ENCODE data around the gene OXNAD1.

OXNAD1 gene

GRCh38 chr3:16258177-16258576 lies 6.8 kb upstream of the OXNAD1 start:
- no peak overlapping the region for H3K4me3 Mint-ChIP-seq
- no peaks in the 10 kb centered on the region for H3K27me3 Mint-ChIP-seq (ENCODE audit: low read depth, poor library complexity)
- no peaks in the 10 kb centered on the region for H3K9me3 Mint-ChIP-seq
- H3K36me3 Mint-ChIP-seq (ENCODE audit: low read depth): peaks cover 5% of the 10 kb centered on the region
- no peak for TF ChIP-seq CTCF (IDR thresholded peaks at IDR 0.05)
- DNase-seq: no peak
- H3K27ac Mint-ChIP-seq: no peak overlapping the region
- H3K4me1 Mint-ChIP-seq: no peaks in the 10 kb centered on the region

GRCh38 chr3:16258866-16259265 lies 6.1 kb upstream of the OXNAD1 start:
- H3K9me3 Mint-ChIP-seq: no peaks in the 10 kb centered on the region
- no peaks in the 10 kb centered on the region for H3K27me3 Mint-ChIP-seq (ENCODE audit: low read depth, poor library complexity)
- H3K27ac Mint-ChIP-seq: no peak overlapping the region
- peaks cover 5% of the 10 kb centered on the region for H3K36me3 Mint-ChIP-seq (ENCODE audit: low read depth)
- no peak for TF ChIP-seq CTCF (IDR thresholded peaks at IDR 0.05)
- H3K4me3 Mint-ChIP-seq: no peak overlapping the region
- DNase-seq: no peak
- H3K4me1 Mint-ChIP-seq: peaks cover 2% of the 10 kb centered on the region

- no peaks in the 10 kb centered on the region for H3K27me3 Mint-ChIP-seq (ENCODE audit: low read depth, poor library complexity)
- peaks cover 11% of the 10 kb centered on the region for H3K4me1 Mint-ChIP-seq
- peaks cover 5% of the 10 kb centered on the region for H3K36me3 Mint-ChIP-seq (ENCODE audit: low read depth)
- no peak for TF ChIP-seq CTCF (IDR thresholded peaks at IDR 0.05)
- no peak overlapping the region for H3K4me3 Mint-ChIP-seq
- H3K9me3 Mint-ChIP-seq: no peaks in the 10 kb centered on the region
- no peak for DNase-seq
- no peak overlapping the region for H3K27ac Mint-ChIP-seq
Observed at GRCh38 chr3:16260046-16260445, 5.0 kb upstream of the OXNAD1 start.

GRCh38 chr3:16262174-16262573 lies 2.8 kb upstream of the OXNAD1 start:
- DNase-seq: no peak
- H3K36me3 Mint-ChIP-seq (ENCODE audit: low read depth): peaks cover 5% of the 10 kb centered on the region
- H3K4me1 Mint-ChIP-seq: peaks cover 28% of the 10 kb centered on the region
- H3K27me3 Mint-ChIP-seq (ENCODE audit: low read depth, poor library complexity): no peaks in the 10 kb centered on the region
- H3K9me3 Mint-ChIP-seq: no peaks in the 10 kb centered on the region
- no peak overlapping the region for H3K4me3 Mint-ChIP-seq
- TF ChIP-seq CTCF (IDR thresholded peaks at IDR 0.05): no peak
- no peak overlapping the region for H3K27ac Mint-ChIP-seq

GRCh38 chr3:16264174-16264707 lies 771 bp upstream of the OXNAD1 start:
- no peak for DNase-seq

More at GRCh38 chr3:16264174-16264707, 771 bp upstream of the OXNAD1 start:
- Mint-ChIP-seq H3K27me3 (ENCODE audit: low read depth, poor library complexity) (no peaks in the 10 kb centered on the region), H3K4me3 (peak overlapping the region; percentile 98), H3K9me3 (no peaks in the 10 kb centered on the region), H3K27ac (peak overlapping the region; percentile 99), H3K36me3 (ENCODE audit: low read depth) (peaks cover 5% of the 10 kb centered on the region), H3K4me1 (peaks cover 37% of the 10 kb centered on the region)
- TF ChIP-seq CTCF (IDR thresholded peaks at IDR 0.05): no peak

Measured in nephron progenitor cell (in vitro differentiated cells).